ENCODE measurements around the gene FOSB.

FOSB gene

GRCh38 chr19:45474606-45475521, 7.1 kb downstream of the FOSB start:
- DNase-seq (ENCODE audit: low spot score) = no peak
- TF ChIP-seq CTCF (IDR thresholded peaks at IDR 0.05; ENCODE audit: extremely low read depth, insufficient read depth, missing control alignments) = no peak
- in situ Hi-C loops (cut with MboI; ENCODE audit: low pct_unique_long_range_greater_than_20kb, low sequenced_read_pairs, unreplicated experiment) = loop anchor here (5.0 kb wide), 1 partner anchor 33 kb away; no protein-coding TSS in a partner anchor

- in situ Hi-C loops (cut with MboI; ENCODE audit: low pct_unique_long_range_greater_than_20kb, low sequenced_read_pairs, unreplicated experiment) = loop anchor here (5.0 kb wide), 1 partner anchor 33 kb away; no protein-coding TSS in a partner anchor
- TF ChIP-seq CTCF (IDR thresholded peaks at IDR 0.05; ENCODE audit: extremely low read depth, insufficient read depth, missing control alignments) = no peak
- DNase-seq (ENCODE audit: low spot score) = no peak
Observed at GRCh38 chr19:45475537-45476291, 7.9 kb downstream of the FOSB start.

- in situ Hi-C loops (cut with MboI; ENCODE audit: low pct_unique_long_range_greater_than_20kb, low sequenced_read_pairs, unreplicated experiment) = loop anchor here (5.0 kb wide), 1 partner anchor 34 kb away; no protein-coding TSS in a partner anchor
Observed at GRCh38 chr19:45476304-45476703, 8.5 kb downstream of the FOSB start.

GRCh38 chr19:45477186-45477585, 9.4 kb downstream of the FOSB start:
- no peak for TF ChIP-seq CTCF (IDR thresholded peaks at IDR 0.05; ENCODE audit: extremely low read depth, insufficient read depth, missing control alignments)
- in situ Hi-C loops (cut with MboI; ENCODE audit: low pct_unique_long_range_greater_than_20kb, low sequenced_read_pairs, unreplicated experiment) = loop anchor here (5.0 kb wide), 1 partner anchor 35 kb away; no protein-coding TSS in a partner anchor

More at GRCh38 chr19:45476304-45476703, 8.5 kb downstream of the FOSB start:
- DNase-seq (ENCODE audit: low spot score) = no peak
- TF ChIP-seq CTCF (IDR thresholded peaks at IDR 0.05; ENCODE audit: extremely low read depth, insufficient read depth, missing control alignments) = no peak

GRCh38 chr19:45477713-45478453, 10.1 kb downstream of the FOSB start:
- DNase-seq (ENCODE audit: low spot score) = no peak
- in situ Hi-C loops (cut with MboI; ENCODE audit: low pct_unique_long_range_greater_than_20kb, low sequenced_read_pairs, unreplicated experiment) = loop anchor here (5.0 kb wide), 1 partner anchor 36 kb away; no protein-coding TSS in a partner anchor
- no peak for TF ChIP-seq CTCF (IDR thresholded peaks at IDR 0.05; ENCODE audit: extremely low read depth, insufficient read depth, missing control alignments)

More at GRCh38 chr19:45477186-45477585, 9.4 kb downstream of the FOSB start:
- DNase-seq (ENCODE audit: low spot score) = no peak
